PFSK-1 (cell line): Measurements from ENCODE around the gene OPN1SW.
A peak's percentile ranks its signal among the peaks of the same experiment; 100 is the strongest.

Source experiments
- FOXP2 ChIP-seq: optimal IDR thresholded peaks from 2 replicates; pipeline ENCODE3; 2011; ENCODE audit warnings: borderline replicate concordance, control low read depth, inconsistent platforms; ENCODE audit not compliant: insufficient read depth; ENCODE audit errors: extremely low read length, extremely low read depth
- POLR2AphosphoS5 ChIP-seq: IDR thresholded peaks from 2 replicates; pipeline ENCODE4 v1.6.1; 2012; ENCODE audit warnings: low read depth, mild to moderate bottlenecking, control low read depth, low read length, moderate library complexity
- REST ChIP-seq, 2 experiments: IDR thresholded peaks; 2 replicates each; pipeline versions ENCODE4 v1.6.1 to v1.8.0; 2011 to 2012; ENCODE audit warnings: low read depth in 2 of 2, low read length in 2 of 2, control low read depth in 1 of 2, inconsistent platforms in 1 of 2, mild to moderate bottlenecking in 1 of 2, moderate library complexity in 1 of 2; ENCODE audit not compliant: insufficient read depth in 1 of 2
- SIN3A ChIP-seq: IDR thresholded peaks from 2 replicates; pipeline ENCODE4 v1.6.1; 2012; ENCODE audit warnings: mild to moderate bottlenecking, low read length, moderate library complexity, borderline replicate concordance; ENCODE audit not compliant: insufficient read depth
- TAF1 ChIP-seq: IDR thresholded peaks from 2 replicates; pipeline ENCODE4 v1.6.1; 2012; ENCODE audit warnings: low read length, control low read depth, borderline replicate concordance; ENCODE audit not compliant: insufficient read depth

The OPN1SW gene

GRCh38 chr7:128767475-128768110 is 8.0 kb downstream of the OPN1SW start:
- TF ChIP-seq POLR2AphosphoS5 (0 out of 2 replicates have a peak, but pooled peaks have one; percentile 22), SIN3A (no peak)

DNA sequence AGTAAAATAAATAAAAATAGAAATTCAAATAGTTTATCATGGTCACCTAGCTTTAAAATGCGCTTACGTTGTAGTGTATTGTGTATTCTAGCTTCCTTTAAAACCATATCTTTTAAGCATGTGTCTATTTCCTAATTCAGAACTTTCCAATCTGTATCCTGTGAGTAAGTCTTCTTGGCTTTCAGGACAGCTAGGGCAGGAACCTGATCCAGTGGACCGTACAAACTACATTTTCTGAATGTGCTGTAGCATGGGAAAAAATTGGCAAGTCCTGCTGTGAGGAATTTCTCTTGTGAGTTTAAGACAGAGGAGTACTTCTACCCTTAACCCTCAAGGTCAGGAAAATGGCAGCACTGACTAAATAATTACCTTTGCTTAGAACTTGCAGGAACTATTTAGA is 12.1 kb downstream of the OPN1SW start:
- no peak for TF ChIP-seq FOXP2
- TF ChIP-seq SIN3A = no peak
- no peak for TF ChIP-seq TAF1
- no peak for TF ChIP-seq REST (IDR thresholded peaks at IDR 0.05; ENCODE audit: insufficient read depth in 1 of 2, low read depth in 2 of 2, low read length in 2 of 2)
- TF ChIP-seq POLR2AphosphoS5 = no peak

GRCh38 chr7:128759242-128759641 is 16.4 kb downstream of the OPN1SW start:
- TF ChIP-seq TAF1 (no peak), REST (IDR thresholded peaks at IDR 0.05; ENCODE audit: insufficient read depth in 1 of 2, low read depth in 2 of 2, low read length in 2 of 2) (no peak), POLR2AphosphoS5 (no peak), FOXP2 (no peak), SIN3A (no peak)

- no peak for TF ChIP-seq FOXP2
- TF ChIP-seq SIN3A = no peak
- TF ChIP-seq REST (IDR thresholded peaks at IDR 0.05; ENCODE audit: insufficient read depth in 1 of 2, low read depth in 2 of 2, low read length in 2 of 2) = no peak
- no peak for TF ChIP-seq POLR2AphosphoS5
These were observed 17.0 kb downstream of the OPN1SW start for GRCh38 chr7:128758553-128758952.

- TF ChIP-seq POLR2AphosphoS5 = no peak
- no peak for TF ChIP-seq REST (IDR thresholded peaks at IDR 0.05; ENCODE audit: insufficient read depth in 1 of 2, low read depth in 2 of 2, low read length in 2 of 2)
- TF ChIP-seq FOXP2 = no peak
- no peak for TF ChIP-seq TAF1
These were observed 18.4 kb downstream of the OPN1SW start for GRCh38 chr7:128757203-128757602.
